Measurements from ENCODE around the gene NDUFB1.

Gene NDUFB1

GRCh38 chr14:92122351-92122677 lies 808 bp upstream of the NDUFB1 start:
- H3K36me3 ChIP-seq (ENCODE audit: insufficient read depth, low read length): peaks cover 31% of the 10 kb centered on the region
- H3K4me2 ChIP-seq (ENCODE audit: low read length): peak overlapping the region; percentile 92
- no peaks in the 10 kb centered on the region for H3K9me3 ChIP-seq (replicated peaks; ENCODE audit: low read length)
- peak overlapping the region; percentile 90 for H3K4me3 ChIP-seq (ENCODE audit: low read length)
- peaks cover 10% of the 10 kb centered on the region for H3K4me1 ChIP-seq (ENCODE audit: control insufficient read depth, insufficient read depth, low read length)
- no peaks in the 10 kb centered on the region for H3K27me3 ChIP-seq (ENCODE audit: control insufficient read depth, insufficient read depth, low read length)
- peak overlapping the region; percentile 99 for H3K9ac ChIP-seq (ENCODE audit: low read depth, low read length)

GRCh38 chr14:92121207-92121669 lies 268 bp downstream of the NDUFB1 start:
- H3K36me3 ChIP-seq (ENCODE audit: insufficient read depth, low read length): peaks cover 28% of the 10 kb centered on the region
- H3K4me1 ChIP-seq (ENCODE audit: control insufficient read depth, insufficient read depth, low read length): peaks cover 10% of the 10 kb centered on the region
- peak overlapping the region; percentile 99 for H3K9ac ChIP-seq (ENCODE audit: low read depth, low read length)
- H3K4me3 ChIP-seq (ENCODE audit: low read length): peak overlapping the region; percentile 90
- H3K27me3 ChIP-seq (ENCODE audit: control insufficient read depth, insufficient read depth, low read length): no peaks in the 10 kb centered on the region
- peak overlapping the region; percentile 92 for H3K4me2 ChIP-seq (ENCODE audit: low read length)
- no peaks in the 10 kb centered on the region for H3K9me3 ChIP-seq (replicated peaks; ENCODE audit: low read length)

GRCh38 chr14:92109490-92109889 lies 12.0 kb downstream of the NDUFB1 start:
- Histone ChIP-seq H3K27me3 (ENCODE audit: control insufficient read depth, insufficient read depth, low read length) (no peaks in the 10 kb centered on the region), H3K4me3 (ENCODE audit: low read length) (no peak overlapping the region), H3K36me3 (ENCODE audit: insufficient read depth, low read length) (no peaks in the 10 kb centered on the region), H3K9ac (ENCODE audit: low read depth, low read length) (no peak overlapping the region), H3K4me2 (ENCODE audit: low read length) (no peak overlapping the region), H3K4me1 (ENCODE audit: control insufficient read depth, insufficient read depth, low read length) (peaks cover 13% of the 10 kb centered on the region), H3K9me3 (replicated peaks; ENCODE audit: low read length) (no peaks in the 10 kb centered on the region)

GRCh38 chr14:92108345-92109254 lies 12.9 kb downstream of the NDUFB1 start:
- Histone ChIP-seq H3K4me3 (ENCODE audit: low read length) (no peak overlapping the region), H3K4me1 (ENCODE audit: control insufficient read depth, insufficient read depth, low read length) (peaks cover 6% of the 10 kb centered on the region), H3K9me3 (replicated peaks; ENCODE audit: low read length) (no peaks in the 10 kb centered on the region), H3K9ac (ENCODE audit: low read depth, low read length) (no peak overlapping the region), H3K27me3 (ENCODE audit: control insufficient read depth, insufficient read depth, low read length) (no peaks in the 10 kb centered on the region), H3K36me3 (ENCODE audit: insufficient read depth, low read length) (no peaks in the 10 kb centered on the region), H3K4me2 (ENCODE audit: low read length) (no peak overlapping the region)

GRCh38 chr14:92106143-92106926 lies 15.2 kb downstream of the NDUFB1 start, which contains the start of gene ATXN3:
Gene ATXN3 (minus strand): TSS chr14:92106582. CDS start chr14:92106552, 30 bp downstream.
- H3K4me3 ChIP-seq (ENCODE audit: low read length): peak within 1 kb of the TSS; percentile 97
- no peaks in the 10 kb centered on the region for H3K36me3 ChIP-seq (ENCODE audit: insufficient read depth, low read length)

GRCh38 chr14:92105893-92106142 lies 15.7 kb downstream of the NDUFB1 start:
- H3K9me3 ChIP-seq (replicated peaks; ENCODE audit: low read length): no peaks in the 10 kb centered on the region
- H3K9ac ChIP-seq (ENCODE audit: low read depth, low read length): peak overlapping the region; percentile 95
- peak overlapping the region; percentile 91 for H3K4me2 ChIP-seq (ENCODE audit: low read length)
- no peaks in the 10 kb centered on the region for H3K27me3 ChIP-seq (ENCODE audit: control insufficient read depth, insufficient read depth, low read length)
- peaks cover 5% of the 10 kb centered on the region for H3K4me1 ChIP-seq (ENCODE audit: control insufficient read depth, insufficient read depth, low read length)
- H3K36me3 ChIP-seq (ENCODE audit: insufficient read depth, low read length): no peaks in the 10 kb centered on the region
- H3K4me3 ChIP-seq (ENCODE audit: low read length): peak overlapping the region; percentile 97

More at GRCh38 chr14:92106143-92106926, 15.2 kb downstream of the NDUFB1 start, which contains the start of gene ATXN3:
- H3K27me3 ChIP-seq (ENCODE audit: control insufficient read depth, insufficient read depth, low read length): no peaks in the 10 kb centered on the region
- H3K9me3 ChIP-seq (replicated peaks; ENCODE audit: low read length): no peaks in the 10 kb centered on the region
- H3K9ac ChIP-seq (ENCODE audit: low read depth, low read length): peak within 1 kb of the TSS; percentile 95
- H3K4me2 ChIP-seq (ENCODE audit: low read length): peak within 1 kb of the TSS; percentile 91
- H3K4me1 ChIP-seq (ENCODE audit: control insufficient read depth, insufficient read depth, low read length): peaks cover 5% of the 10 kb centered on the region

GRCh38 chr14:92105073-92105892 lies 16.2 kb downstream of the NDUFB1 start:
- Histone ChIP-seq H3K9ac (ENCODE audit: low read depth, low read length) (peak overlapping the region; percentile 95), H3K4me2 (ENCODE audit: low read length) (peak overlapping the region; percentile 91), H3K27me3 (ENCODE audit: control insufficient read depth, insufficient read depth, low read length) (no peaks in the 10 kb centered on the region), H3K36me3 (ENCODE audit: insufficient read depth, low read length) (no peaks in the 10 kb centered on the region), H3K4me1 (ENCODE audit: control insufficient read depth, insufficient read depth, low read length) (peaks cover 5% of the 10 kb centered on the region), H3K9me3 (replicated peaks; ENCODE audit: low read length) (no peaks in the 10 kb centered on the region), H3K4me3 (ENCODE audit: low read length) (peak overlapping the region; percentile 97)

- H3K9ac ChIP-seq (ENCODE audit: low read depth, low read length): no peak overlapping the region
- H3K9me3 ChIP-seq (replicated peaks; ENCODE audit: low read length): no peaks in the 10 kb centered on the region
- no peak overlapping the region for H3K4me2 ChIP-seq (ENCODE audit: low read length)
- no peak overlapping the region for H3K4me3 ChIP-seq (ENCODE audit: low read length)
- H3K4me1 ChIP-seq (ENCODE audit: control insufficient read depth, insufficient read depth, low read length): peaks cover 5% of the 10 kb centered on the region
- no peaks in the 10 kb centered on the region for H3K36me3 ChIP-seq (ENCODE audit: insufficient read depth, low read length)
- no peaks in the 10 kb centered on the region for H3K27me3 ChIP-seq (ENCODE audit: control insufficient read depth, insufficient read depth, low read length)
Observed at GRCh38 chr14:92103363-92103989, 18.0 kb downstream of the NDUFB1 start.

GRCh38 chr14:92099802-92100201 lies 21.7 kb downstream of the NDUFB1 start:
- Histone ChIP-seq H3K9ac (ENCODE audit: low read depth, low read length) (no peak overlapping the region), H3K27me3 (ENCODE audit: control insufficient read depth, insufficient read depth, low read length) (no peaks in the 10 kb centered on the region), H3K4me3 (ENCODE audit: low read length) (no peak overlapping the region), H3K4me2 (ENCODE audit: low read length) (no peak overlapping the region), H3K4me1 (ENCODE audit: control insufficient read depth, insufficient read depth, low read length) (peaks cover under 1% of the 10 kb centered on the region), H3K9me3 (replicated peaks; ENCODE audit: low read length) (no peaks in the 10 kb centered on the region), H3K36me3 (ENCODE audit: insufficient read depth, low read length) (no peaks in the 10 kb centered on the region)

GRCh38 chr14:92093320-92093719 lies 28.2 kb downstream of the NDUFB1 start:
- Histone ChIP-seq H3K36me3 (ENCODE audit: insufficient read depth, low read length) (peaks cover 6% of the 10 kb centered on the region), H3K4me2 (ENCODE audit: low read length) (no peak overlapping the region), H3K9ac (ENCODE audit: low read depth, low read length) (no peak overlapping the region), H3K4me3 (ENCODE audit: low read length) (no peak overlapping the region), H3K9me3 (replicated peaks; ENCODE audit: low read length) (no peaks in the 10 kb centered on the region), H3K4me1 (ENCODE audit: control insufficient read depth, insufficient read depth, low read length) (no peaks in the 10 kb centered on the region), H3K27me3 (ENCODE audit: control insufficient read depth, insufficient read depth, low read length) (no peaks in the 10 kb centered on the region)

GRCh38 chr14:92088494-92088893 lies 33.0 kb downstream of the NDUFB1 start:
- H3K4me2 ChIP-seq (ENCODE audit: low read length): no peak overlapping the region
- no peak overlapping the region for H3K9ac ChIP-seq (ENCODE audit: low read depth, low read length)
- H3K27me3 ChIP-seq (ENCODE audit: control insufficient read depth, insufficient read depth, low read length): no peaks in the 10 kb centered on the region
- H3K9me3 ChIP-seq (replicated peaks; ENCODE audit: low read length): no peaks in the 10 kb centered on the region
- no peak overlapping the region for H3K4me3 ChIP-seq (ENCODE audit: low read length)
- no peaks in the 10 kb centered on the region for H3K4me1 ChIP-seq (ENCODE audit: control insufficient read depth, insufficient read depth, low read length)
- peaks cover 5% of the 10 kb centered on the region for H3K36me3 ChIP-seq (ENCODE audit: insufficient read depth, low read length)

Measured in skeletal muscle satellite cell (primary cell).